COLO668 (cell line): ENCODE measurements around the gene AMOT.

Experiments
- DNase-seq: peaks from one replicate; lab custom pipeline; 2025; ENCODE audit not compliant: unreplicated experiment; lab: John Stamatoyannopoulos, UW

AMOT gene

GRCh38 chrX:112839856-112840255, 775 bp downstream of the AMOT start:
- DNase-seq = no peak

- DNase-seq = no peak
Observed at GRCh38 chrX:112837531-112837930, 3.1 kb downstream of the AMOT start.

GRCh38 chrX:112835019-112835418, 5.6 kb downstream of the AMOT start:
- no peak for DNase-seq

GRCh38 chrX:112834031-112834845, 6.4 kb downstream of the AMOT start:
- DNase-seq = no peak

GRCh38 chrX:112832481-112833095, 8.0 kb downstream of the AMOT start:
- no peak for DNase-seq

- no peak for DNase-seq
Observed at GRCh38 chrX:112830540-112830939, 10.1 kb downstream of the AMOT start.

- DNase-seq = no peak
Observed at GRCh38 chrX:112827292-112827903, 13.2 kb downstream of the AMOT start.

GRCh38 chrX:112826023-112826422, 14.6 kb downstream of the AMOT start:
- DNase-seq = no peak

- no peak for DNase-seq
Observed at GRCh38 chrX:112822892-112823291, 17.7 kb downstream of the AMOT start.

- DNase-seq = no peak
Observed at GRCh38 chrX:112820364-112821268, 20.0 kb downstream of the AMOT start.

GRCh38 chrX:112819813-112820212, 20.8 kb downstream of the AMOT start:
- no peak for DNase-seq

- DNase-seq = no peak
Observed at GRCh38 chrX:112819008-112819640, 21.5 kb downstream of the AMOT start.

GRCh38 chrX:112818114-112819007, 22.3 kb downstream of the AMOT start:
- no peak for DNase-seq

GRCh38 chrX:112816908-112817307, 23.7 kb downstream of the AMOT start:
- no peak for DNase-seq

- DNase-seq = no peak
Observed at GRCh38 chrX:112814496-112814895, 26.1 kb downstream of the AMOT start.

- DNase-seq = no peak
Observed at GRCh38 chrX:112812741-112813140, 27.9 kb downstream of the AMOT start.

GRCh38 chrX:112808651-112809195, 31.9 kb downstream of the AMOT start:
- no peak for DNase-seq

- no peak for DNase-seq
Observed at GRCh38 chrX:112808007-112808406, 32.6 kb downstream of the AMOT start.

GRCh38 chrX:112803060-112803459, 37.6 kb downstream of the AMOT start:
- DNase-seq = no peak
